ENCODE measurements around the gene DDX47.

Gene DDX47

GRCh38 chr12:12786706-12787601, 26.2 kb upstream of the DDX47 start:
- Histone ChIP-seq H3K4me3 (ENCODE audit: low read length) (peak overlapping the region; percentile 72), H3K36me3 (ENCODE audit: control insufficient read depth, insufficient read depth, low read length) (no peaks in the 10 kb centered on the region), H3K27me3 (ENCODE audit: control insufficient read depth, insufficient read depth, low read length) (no peaks in the 10 kb centered on the region), H3K4me1 (ENCODE audit: control insufficient read depth, insufficient read depth, low read length) (peaks cover 11% of the 10 kb centered on the region), H3K9ac (ENCODE audit: low read length) (peak overlapping the region; percentile 50), H3K27ac (ENCODE audit: low read depth, low read length) (peak overlapping the region; percentile 79)

- no peak overlapping the region for H3K9ac ChIP-seq (ENCODE audit: low read length)
- H3K36me3 ChIP-seq (ENCODE audit: control insufficient read depth, insufficient read depth, low read length), result no peaks in the 10 kb centered on the region
- no peaks in the 10 kb centered on the region for H3K27me3 ChIP-seq (ENCODE audit: control insufficient read depth, insufficient read depth, low read length)
- H3K4me1 ChIP-seq (ENCODE audit: control insufficient read depth, insufficient read depth, low read length), result peaks cover 21% of the 10 kb centered on the region
- H3K27ac ChIP-seq (ENCODE audit: low read depth, low read length), result peak overlapping the region; percentile 79
- H3K4me3 ChIP-seq (ENCODE audit: low read length), result peak overlapping the region; percentile 72
Observed at GRCh38 chr12:12788131-12788530, 25.0 kb upstream of the DDX47 start.

GRCh38 chr12:12788675-12789368, 24.3 kb upstream of the DDX47 start:
- Histone ChIP-seq H3K27ac (ENCODE audit: low read depth, low read length) (no peak overlapping the region), H3K36me3 (ENCODE audit: control insufficient read depth, insufficient read depth, low read length) (no peaks in the 10 kb centered on the region), H3K9ac (ENCODE audit: low read length) (no peak overlapping the region), H3K4me1 (ENCODE audit: control insufficient read depth, insufficient read depth, low read length) (peaks cover 21% of the 10 kb centered on the region), H3K4me3 (ENCODE audit: low read length) (no peak overlapping the region), H3K27me3 (ENCODE audit: control insufficient read depth, insufficient read depth, low read length) (no peaks in the 10 kb centered on the region)

GRCh38 chr12:12790956-12791355, 22.2 kb upstream of the DDX47 start:
- Histone ChIP-seq H3K4me1 (ENCODE audit: control insufficient read depth, insufficient read depth, low read length) (peaks cover 21% of the 10 kb centered on the region), H3K27ac (ENCODE audit: low read depth, low read length) (no peak overlapping the region), H3K4me3 (ENCODE audit: low read length) (no peak overlapping the region), H3K36me3 (ENCODE audit: control insufficient read depth, insufficient read depth, low read length) (no peaks in the 10 kb centered on the region), H3K9ac (ENCODE audit: low read length) (no peak overlapping the region), H3K27me3 (ENCODE audit: control insufficient read depth, insufficient read depth, low read length) (no peaks in the 10 kb centered on the region)

- Histone ChIP-seq H3K27me3 (ENCODE audit: control insufficient read depth, insufficient read depth, low read length) (no peaks in the 10 kb centered on the region), H3K4me3 (ENCODE audit: low read length) (peak overlapping the region; percentile 53), H3K27ac (ENCODE audit: low read depth, low read length) (peak overlapping the region; percentile 72), H3K36me3 (ENCODE audit: control insufficient read depth, insufficient read depth, low read length) (no peaks in the 10 kb centered on the region), H3K4me1 (ENCODE audit: control insufficient read depth, insufficient read depth, low read length) (peaks cover 21% of the 10 kb centered on the region), H3K9ac (ENCODE audit: low read length) (no peak overlapping the region)
Observed at GRCh38 chr12:12791756-12792369, 21.3 kb upstream of the DDX47 start.

- peak overlapping the region; percentile 72 for H3K27ac ChIP-seq (ENCODE audit: low read depth, low read length)
- no peaks in the 10 kb centered on the region for H3K27me3 ChIP-seq (ENCODE audit: control insufficient read depth, insufficient read depth, low read length)
- peak overlapping the region; percentile 23 for H3K4me3 ChIP-seq (ENCODE audit: low read length)
- peaks cover 18% of the 10 kb centered on the region for H3K4me1 ChIP-seq (ENCODE audit: control insufficient read depth, insufficient read depth, low read length)
- no peaks in the 10 kb centered on the region for H3K36me3 ChIP-seq (ENCODE audit: control insufficient read depth, insufficient read depth, low read length)
- no peak overlapping the region for H3K9ac ChIP-seq (ENCODE audit: low read length)
Observed at GRCh38 chr12:12792421-12792820, 20.7 kb upstream of the DDX47 start.

GRCh38 chr12:12794686-12795085, 18.5 kb upstream of the DDX47 start:
- Histone ChIP-seq H3K36me3 (ENCODE audit: control insufficient read depth, insufficient read depth, low read length) (no peaks in the 10 kb centered on the region), H3K9ac (ENCODE audit: low read length) (no peak overlapping the region), H3K4me3 (ENCODE audit: low read length) (no peak overlapping the region), H3K27me3 (ENCODE audit: control insufficient read depth, insufficient read depth, low read length) (no peaks in the 10 kb centered on the region), H3K27ac (ENCODE audit: low read depth, low read length) (no peak overlapping the region), H3K4me1 (ENCODE audit: control insufficient read depth, insufficient read depth, low read length) (peaks cover 16% of the 10 kb centered on the region)

- Histone ChIP-seq H3K9ac (ENCODE audit: low read length) (no peak overlapping the region), H3K27ac (ENCODE audit: low read depth, low read length) (no peak overlapping the region), H3K36me3 (ENCODE audit: control insufficient read depth, insufficient read depth, low read length) (no peaks in the 10 kb centered on the region), H3K27me3 (ENCODE audit: control insufficient read depth, insufficient read depth, low read length) (no peaks in the 10 kb centered on the region), H3K4me1 (ENCODE audit: control insufficient read depth, insufficient read depth, low read length) (peaks cover 16% of the 10 kb centered on the region), H3K4me3 (ENCODE audit: low read length) (no peak overlapping the region)
Observed at GRCh38 chr12:12796171-12796570, 17.0 kb upstream of the DDX47 start.

- H3K27me3 ChIP-seq (ENCODE audit: control insufficient read depth, insufficient read depth, low read length), result no peaks in the 10 kb centered on the region
- H3K4me3 ChIP-seq (ENCODE audit: low read length), result no peak overlapping the region
- H3K4me1 ChIP-seq (ENCODE audit: control insufficient read depth, insufficient read depth, low read length), result peaks cover 8% of the 10 kb centered on the region
- H3K9ac ChIP-seq (ENCODE audit: low read length), result no peak overlapping the region
- H3K27ac ChIP-seq (ENCODE audit: low read depth, low read length), result no peak overlapping the region
- H3K36me3 ChIP-seq (ENCODE audit: control insufficient read depth, insufficient read depth, low read length), result no peaks in the 10 kb centered on the region
Observed at GRCh38 chr12:12796928-12797793, 16.0 kb upstream of the DDX47 start.

- Histone ChIP-seq H3K4me1 (ENCODE audit: control insufficient read depth, insufficient read depth, low read length) (peaks cover 2% of the 10 kb centered on the region), H3K27ac (ENCODE audit: low read depth, low read length) (no peak overlapping the region), H3K27me3 (ENCODE audit: control insufficient read depth, insufficient read depth, low read length) (no peaks in the 10 kb centered on the region), H3K9ac (ENCODE audit: low read length) (no peak overlapping the region), H3K36me3 (ENCODE audit: control insufficient read depth, insufficient read depth, low read length) (no peaks in the 10 kb centered on the region), H3K4me3 (ENCODE audit: low read length) (no peak overlapping the region)
Observed at GRCh38 chr12:12797794-12798152, 15.4 kb upstream of the DDX47 start.

GRCh38 chr12:12798480-12798879, 14.7 kb upstream of the DDX47 start:
- Histone ChIP-seq H3K27me3 (ENCODE audit: control insufficient read depth, insufficient read depth, low read length) (no peaks in the 10 kb centered on the region), H3K27ac (ENCODE audit: low read depth, low read length) (no peak overlapping the region), H3K4me1 (ENCODE audit: control insufficient read depth, insufficient read depth, low read length) (peaks cover 3% of the 10 kb centered on the region)

More at GRCh38 chr12:12798480-12798879, 14.7 kb upstream of the DDX47 start:
- Histone ChIP-seq H3K4me3 (ENCODE audit: low read length) (no peak overlapping the region), H3K9ac (ENCODE audit: low read length) (no peak overlapping the region), H3K36me3 (ENCODE audit: control insufficient read depth, insufficient read depth, low read length) (no peaks in the 10 kb centered on the region)
